ENCODE measurements around the gene ABHD17B.

DNA sequence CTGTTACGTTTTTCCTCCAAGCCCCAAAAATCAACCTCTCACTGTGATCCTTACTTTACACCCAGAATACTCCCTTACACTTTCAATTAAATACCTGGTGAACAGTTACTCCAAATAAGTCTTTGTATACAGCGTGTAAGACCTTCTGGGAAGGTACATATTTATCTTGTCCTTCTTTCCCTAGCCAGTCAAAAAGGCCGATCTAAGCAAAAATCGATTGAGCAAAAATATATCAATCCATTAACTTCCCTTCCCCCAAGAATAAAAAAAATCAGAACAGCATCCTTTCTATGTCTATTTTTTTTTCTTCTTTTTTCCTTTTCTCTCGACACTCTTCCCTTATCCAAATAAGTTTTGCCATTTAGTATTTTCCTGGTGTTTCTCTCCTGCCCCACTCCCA lies 71.3 kb downstream of the ABHD17B start:
- TF ChIP-seq, protein P1, sequence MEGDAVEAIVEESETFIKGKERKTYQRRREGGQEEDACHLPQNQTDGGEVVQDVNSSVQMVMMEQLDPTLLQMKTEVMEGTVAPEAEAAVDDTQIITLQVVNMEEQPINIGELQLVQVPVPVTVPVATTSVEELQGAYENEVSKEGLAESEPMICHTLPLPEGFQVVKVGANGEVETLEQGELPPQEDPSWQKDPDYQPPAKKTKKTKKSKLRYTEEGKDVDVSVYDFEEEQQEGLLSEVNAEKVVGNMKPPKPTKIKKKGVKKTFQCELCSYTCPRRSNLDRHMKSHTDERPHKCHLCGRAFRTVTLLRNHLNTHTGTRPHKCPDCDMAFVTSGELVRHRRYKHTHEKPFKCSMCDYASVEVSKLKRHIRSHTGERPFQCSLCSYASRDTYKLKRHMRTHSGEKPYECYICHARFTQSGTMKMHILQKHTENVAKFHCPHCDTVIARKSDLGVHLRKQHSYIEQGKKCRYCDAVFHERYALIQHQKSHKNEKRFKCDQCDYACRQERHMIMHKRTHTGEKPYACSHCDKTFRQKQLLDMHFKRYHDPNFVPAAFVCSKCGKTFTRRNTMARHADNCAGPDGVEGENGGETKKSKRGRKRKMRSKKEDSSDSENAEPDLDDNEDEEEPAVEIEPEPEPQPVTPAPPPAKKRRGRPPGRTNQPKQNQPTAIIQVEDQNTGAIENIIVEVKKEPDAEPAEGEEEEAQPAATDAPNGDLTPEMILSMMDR (IDR thresholded peaks at IDR 0.05): no peak
- no peak for TF ChIP-seq POLR2A (IDR thresholded peaks at IDR 0.05)
